ENCODE measurements around the gene S100A5. TPM values are rescaled to one million over a fixed set of nuclear protein-coding genes. Genes with fewer than 3 reads are reported as not detected.

S100A5 gene
- total RNA-seq, 6 experiments from 2014 or later = 0.40 to 1.2 (median 0.71) TPM

DNA sequence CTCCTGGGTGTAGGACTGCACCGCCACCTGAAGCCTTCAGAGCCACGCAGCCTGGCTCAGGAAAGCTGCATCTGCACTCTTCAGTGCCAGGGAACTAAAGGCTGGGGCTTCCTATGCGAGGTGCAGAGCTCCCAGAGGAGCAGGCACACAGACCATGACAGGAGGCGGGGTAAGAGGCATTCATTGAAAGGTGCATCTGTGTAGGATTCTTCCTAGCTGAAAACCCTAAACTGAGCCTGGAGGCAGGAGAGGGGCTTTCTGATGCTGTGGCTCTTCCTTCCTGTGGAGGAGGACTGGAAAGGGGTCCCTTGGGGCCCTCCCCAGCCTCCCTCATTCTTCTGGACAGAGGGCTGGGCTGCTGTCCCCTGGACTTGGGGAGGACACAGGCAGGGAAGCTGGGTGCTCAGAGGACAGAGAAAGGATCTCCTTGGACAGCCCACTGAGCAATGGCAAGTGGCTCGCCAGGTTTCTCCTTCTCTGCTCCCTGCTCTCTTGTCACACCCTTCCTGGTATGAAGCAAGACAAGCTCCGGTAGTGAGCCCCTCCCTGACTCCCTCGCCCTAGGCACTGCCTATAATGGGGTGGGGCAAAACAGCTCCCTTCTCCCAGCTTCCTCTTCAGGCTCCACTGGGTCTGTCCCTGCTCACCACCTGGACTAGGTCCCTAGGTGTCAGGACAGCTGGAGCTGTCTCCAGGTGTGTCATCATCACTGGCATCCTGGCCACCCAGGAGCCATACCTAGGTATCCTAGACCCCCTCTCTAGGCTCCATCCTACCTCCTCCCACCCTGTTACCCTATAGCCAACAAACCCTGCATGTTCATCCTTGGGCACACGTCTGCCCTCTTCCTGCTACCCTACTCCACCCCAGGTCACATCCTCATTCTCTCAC is 25.0 kb downstream of the S100A5 start:
- peaks cover 3% of the 10 kb centered on the region; the same call in 1 of the 2 replicates for H3K27me3 Mint-ChIP-seq (ENCODE audit: insufficient read depth)
- no peak overlapping the region for H3K27ac Mint-ChIP-seq
- H3K4me1 Mint-ChIP-seq (ENCODE audit: low read depth) = peaks cover 32% of the 10 kb centered on the region
- H3K4me3 Mint-ChIP-seq = no peak overlapping the region
- TF ChIP-seq, protein P1, sequence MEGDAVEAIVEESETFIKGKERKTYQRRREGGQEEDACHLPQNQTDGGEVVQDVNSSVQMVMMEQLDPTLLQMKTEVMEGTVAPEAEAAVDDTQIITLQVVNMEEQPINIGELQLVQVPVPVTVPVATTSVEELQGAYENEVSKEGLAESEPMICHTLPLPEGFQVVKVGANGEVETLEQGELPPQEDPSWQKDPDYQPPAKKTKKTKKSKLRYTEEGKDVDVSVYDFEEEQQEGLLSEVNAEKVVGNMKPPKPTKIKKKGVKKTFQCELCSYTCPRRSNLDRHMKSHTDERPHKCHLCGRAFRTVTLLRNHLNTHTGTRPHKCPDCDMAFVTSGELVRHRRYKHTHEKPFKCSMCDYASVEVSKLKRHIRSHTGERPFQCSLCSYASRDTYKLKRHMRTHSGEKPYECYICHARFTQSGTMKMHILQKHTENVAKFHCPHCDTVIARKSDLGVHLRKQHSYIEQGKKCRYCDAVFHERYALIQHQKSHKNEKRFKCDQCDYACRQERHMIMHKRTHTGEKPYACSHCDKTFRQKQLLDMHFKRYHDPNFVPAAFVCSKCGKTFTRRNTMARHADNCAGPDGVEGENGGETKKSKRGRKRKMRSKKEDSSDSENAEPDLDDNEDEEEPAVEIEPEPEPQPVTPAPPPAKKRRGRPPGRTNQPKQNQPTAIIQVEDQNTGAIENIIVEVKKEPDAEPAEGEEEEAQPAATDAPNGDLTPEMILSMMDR (IDR thresholded peaks at IDR 0.05) = no peak
- H3K36me3 Mint-ChIP-seq (ENCODE audit: low read depth) = no peaks in the 10 kb centered on the region
- H3K9me3 Mint-ChIP-seq = no peaks in the 10 kb centered on the region
- no peak for DNase-seq

DNA sequence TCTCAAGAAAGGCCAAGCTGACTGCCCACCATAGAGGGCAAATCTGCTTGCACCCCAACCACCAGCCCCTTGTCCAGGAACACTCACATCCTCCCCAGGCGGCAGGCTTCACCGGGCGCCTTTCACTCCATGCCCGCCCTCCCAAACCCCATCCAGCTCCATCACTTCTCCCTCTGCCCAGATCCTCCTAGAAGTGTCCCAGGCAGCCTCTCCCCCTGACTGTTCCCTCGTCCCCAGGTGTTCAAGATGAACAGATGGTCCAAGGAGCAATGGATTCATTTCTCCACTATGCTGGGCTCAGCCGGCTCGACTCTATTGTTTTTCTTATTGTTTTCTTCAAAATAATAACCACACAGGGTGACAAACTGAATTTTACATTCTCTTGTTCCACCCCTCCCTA is 27.1 kb downstream of the S100A5 start:
- Mint-ChIP-seq H3K4me3 (no peak overlapping the region), H3K36me3 (ENCODE audit: low read depth) (no peaks in the 10 kb centered on the region), H3K9me3 (no peaks in the 10 kb centered on the region), H3K27me3 (ENCODE audit: insufficient read depth) (peaks cover 5% of the 10 kb centered on the region), H3K4me1 (ENCODE audit: low read depth) (peaks cover 41% of the 10 kb centered on the region), H3K27ac (no peak overlapping the region)
- DNase-seq = no peak
- TF ChIP-seq, protein P1 (IDR thresholded peaks at IDR 0.05) = no peak

DNA sequence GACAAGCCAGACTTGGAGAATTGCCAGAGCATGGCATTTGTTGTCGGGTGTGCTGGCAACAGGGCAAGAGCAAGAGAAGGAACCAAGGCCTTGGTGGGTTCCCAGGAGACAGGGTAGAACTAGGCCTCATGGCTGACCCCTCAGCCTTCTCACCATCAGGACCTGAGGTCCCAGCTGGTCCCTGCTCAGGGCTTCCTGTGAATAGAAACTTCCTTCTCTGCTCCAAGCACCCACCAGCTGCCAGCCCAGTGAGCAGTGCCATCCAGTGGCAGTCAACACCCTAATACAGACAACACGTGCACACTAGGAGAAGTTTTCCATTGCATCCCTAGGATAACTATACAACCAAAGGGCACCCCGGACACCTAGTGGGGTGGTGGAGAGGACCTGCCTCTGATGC is 27.7 kb downstream of the S100A5 start:
- Mint-ChIP-seq H3K4me3 (no peak overlapping the region), H3K27ac (no peak overlapping the region), H3K4me1 (ENCODE audit: low read depth) (peaks cover 43% of the 10 kb centered on the region), H3K36me3 (ENCODE audit: low read depth) (no peaks in the 10 kb centered on the region), H3K9me3 (no peaks in the 10 kb centered on the region), H3K27me3 (ENCODE audit: insufficient read depth) (peaks cover 5% of the 10 kb centered on the region)
- DNase-seq = no peak
- TF ChIP-seq, protein P1 (IDR thresholded peaks at IDR 0.05) = peak; percentile 39

DNA sequence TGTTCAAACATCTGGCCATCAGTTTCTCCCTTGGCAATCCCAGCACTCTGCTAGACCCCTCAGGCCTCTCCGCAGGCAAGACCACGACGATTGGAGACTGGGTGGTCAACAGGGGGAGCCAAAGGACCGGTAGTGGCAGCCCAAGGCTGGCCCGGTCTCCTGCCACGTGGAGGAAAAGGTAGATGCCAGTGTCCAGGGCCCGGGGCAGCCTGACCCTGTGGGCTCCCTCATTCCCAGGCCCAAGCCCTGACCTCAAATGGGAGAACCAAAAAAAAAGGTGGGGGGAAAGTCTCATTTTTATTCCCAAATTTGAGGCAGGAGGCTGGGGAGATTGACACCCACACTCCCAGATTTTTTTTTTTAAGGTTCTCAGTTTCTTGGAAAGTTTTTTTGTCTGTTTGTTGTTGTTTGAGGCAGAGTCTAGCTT is 29.7 kb downstream of the S100A5 start:
- TF ChIP-seq, protein P1 (IDR thresholded peaks at IDR 0.05) = peak; percentile 93
- H3K27ac Mint-ChIP-seq = peak overlapping the region; percentile 94
- peaks cover 3% of the 10 kb centered on the region for H3K27me3 Mint-ChIP-seq (ENCODE audit: insufficient read depth)
- H3K4me1 Mint-ChIP-seq (ENCODE audit: low read depth) = peaks cover 58% of the 10 kb centered on the region
- no peaks in the 10 kb centered on the region for H3K9me3 Mint-ChIP-seq
- no peak overlapping the region for H3K4me3 Mint-ChIP-seq
- DNase-seq = peak; percentile 66
- no peaks in the 10 kb centered on the region for H3K36me3 Mint-ChIP-seq (ENCODE audit: low read depth)

DNA sequence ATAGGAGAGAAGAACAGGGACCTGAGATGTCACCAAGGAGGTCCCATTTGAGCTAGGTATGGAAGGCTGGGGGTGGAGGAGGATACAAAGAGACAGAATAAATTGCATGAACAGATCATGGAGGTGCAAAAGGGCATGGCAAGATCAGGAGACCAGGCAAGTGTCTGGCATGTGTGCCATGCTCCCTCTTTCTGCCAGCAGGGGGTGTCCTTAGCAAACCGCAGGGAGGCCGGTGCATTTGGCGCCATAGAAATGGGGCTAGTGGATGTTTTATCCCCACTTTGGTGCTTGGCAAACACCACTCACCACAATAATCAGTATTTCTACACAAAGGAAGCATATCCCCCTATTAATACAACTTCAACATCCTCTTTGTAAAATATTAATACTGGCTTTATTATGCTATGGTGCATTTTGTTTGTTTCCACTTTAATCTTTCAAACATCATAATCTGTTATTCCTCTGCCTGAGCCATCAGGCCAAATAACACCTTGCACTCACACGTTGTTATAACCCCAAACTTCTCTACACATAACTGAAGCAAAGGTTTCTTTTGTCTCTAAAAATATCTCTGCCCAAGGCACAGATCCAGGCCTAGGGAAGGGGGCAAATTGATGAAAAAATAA is 30.9 kb downstream of the S100A5 start:
- Mint-ChIP-seq H3K9me3 (no peaks in the 10 kb centered on the region), H3K27me3 (ENCODE audit: insufficient read depth) (peaks cover 2% of the 10 kb centered on the region; the same call in 1 of the 2 replicates), H3K4me3 (no peak overlapping the region), H3K4me1 (ENCODE audit: low read depth) (peaks cover 67% of the 10 kb centered on the region), H3K36me3 (ENCODE audit: low read depth) (no peaks in the 10 kb centered on the region), H3K27ac (peak overlapping the region; percentile 56; the same call in 1 of the 2 replicates)
- no peak for DNase-seq
- TF ChIP-seq, protein P1 (IDR thresholded peaks at IDR 0.05) = peak; percentile 89
